Spleen (tissue), 11 donors: Measurements from ENCODE around the gene ATP5ME. TPM values are rescaled to one million over a fixed set of nuclear protein-coding genes. Genes with fewer than 3 reads are reported as not detected.

Experiments
- DNase-seq: peaks from one replicate; pipeline ENCODE4 v3.0.0-alpha.2; 2020
- H3K27ac ChIP-seq, 8 donors: fragments of 200-600 bp; sonication (generic) in 7 of 8; 1 replicate in 4 of 8; 2 replicates in 4 of 8; pipeline versions ENCODE4 v1.5.0 to v1.8.0; 2016 to 2021; ENCODE audit warnings: inconsistent platforms in 4 of 8, mild to moderate bottlenecking in 4 of 8, moderate library complexity in 1 of 8
- H3K27me3 ChIP-seq, 7 donors: fragments of 200-600 bp; sonication (generic) in 6 of 7; replicated peaks in 1 of 7; 1 replicate in 4 of 7; 2 replicates in 3 of 7; pipeline versions ENCODE4 v1.5.0 to v1.8.0; 2016 to 2021; ENCODE audit warnings: inconsistent platforms in 3 of 7, mild to moderate bottlenecking in 1 of 7
- H3K36me3 ChIP-seq, 6 donors: fragments of 200-600 bp; sonication (generic) in 5 of 6; 1 replicate in 4 of 6; 2 replicates in 2 of 6; pipeline versions ENCODE4 v1.5.0 to v1.8.0; 2016 to 2021; ENCODE audit warnings: inconsistent platforms in 2 of 6
- H3K4me1 ChIP-seq, 6 donors: fragments of 200-600 bp; sonication (generic) in 5 of 6; 1 replicate in 3 of 6; 2 replicates in 3 of 6; pipeline versions ENCODE4 v1.5.0 to v1.8.0; 2016 to 2021; ENCODE audit warnings: inconsistent platforms in 3 of 6
- H3K4me3 ChIP-seq, 8 donors: fragments of 200-600 bp; sonication (generic) in 7 of 8; 1 replicate in 4 of 8; 2 replicates in 4 of 8; pipeline versions ENCODE4 v1.5.0 to v1.8.0; 2016 to 2021; ENCODE audit warnings: inconsistent platforms in 4 of 8, mild to moderate bottlenecking in 4 of 8, moderate library complexity in 2 of 8
- H3K9me3 ChIP-seq, 8 donors: fragments of 200-600 bp; sonication (generic) in 7 of 8; 1 replicate in 4 of 8; 2 replicates in 4 of 8; pipeline versions ENCODE4 v1.5.0 to v1.8.0; 2016 to 2021; ENCODE audit warnings: inconsistent platforms in 4 of 8
- POLR2A ChIP-seq, 3 donors: fragments of 450-650 bp; IDR thresholded peaks; one replicate each; pipeline ENCODE4 v1.5.1; 2017; ENCODE audit warnings: antibody characterized with exemption in 3 of 3, mild to moderate bottlenecking in 1 of 3
- POLR2AphosphoS5 ChIP-seq, 3 donors: sonication (generic); formaldehyde crosslinking; IDR thresholded peaks; one replicate each; pipeline ENCODE4 v1.5.1; 2017; ENCODE audit warnings: antibody characterized with exemption in 3 of 3
- WGBS, 5 donors: extraction: QIAGEN DNeasy Blood & Tissue Kit in 3 of 5; methylation state at CpG; one replicate each; pipeline versions ENCODE4 v1.1.5 to v1.1.7; 2013 to 2018; 5-methylcytosine and 5-hydroxymethylcytosine counted together
- intact Hi-C: fragments of 100-400 bp; cut with DNase I; formaldehyde crosslinking; loops from one replicate; pipeline ENCODE4 v1.15.0; 2023; ENCODE audit warnings: low total_unique reads
- polyA plus RNA-seq, 3 donors: library from polyadenylated mRNA; stranded (reverse); fragments of 200-250 nt; gene quantifications; one replicate each; pipeline ENCODE4 v1.2.1, GENCODE V29; 2013
- total RNA-seq, 7 donors: library from RNA; depleted of rRNA in 3 of 7; stranded (reverse); fragments of >200 nt in 3 of 7; fragmentation: NEBNext Ultra II Directional in 4 of 7; extraction: Animal tissue kit (Norgen Biotek cat#: 25700) in 4 of 7; gene quantifications; one replicate each; pipeline versions ENCODE4 v1.1.0 to v1.2.1, GENCODE V29; 2016 to 2021
- TF ChIP-seq, protein P1 (sequence below), 11 experiments: fragments of 200-600 bp in 7 of 11; fragments of 450-650 bp in 4 of 11; sonication (generic) in 4 of 11; IDR thresholded peaks in 8 of 11; conservative IDR thresholded peaks in 3 of 11; 1 replicate in 7 of 11; 2 replicates in 4 of 11; pipeline versions ENCODE4 v1.4.0 to v1.8.0; 2016 to 2021; ENCODE audit warnings: antibody characterized with exemption in 11 of 11, inconsistent platforms in 4 of 11, mild to moderate bottlenecking in 1 of 11
- donor health status: healthy with polysubstance abuse.
- donor health status: DM: no; HTN: no; CAD: no; lungs with moderate emphysema.
- donor health status: DM: no; HTN: no; CAD: no.
- donor health status: Bipolar disorder and iron deficiency.
- donor health status: healthy.
- donor health status: DM: no; HTN: no; CAD: no.
- donor health status: DM: yes; HTN: yes; CAD: no.

Gene ATP5ME
- total and polyA plus RNA-seq, 10 donors, result 51.7 to 497 (median 169) TPM

DNA sequence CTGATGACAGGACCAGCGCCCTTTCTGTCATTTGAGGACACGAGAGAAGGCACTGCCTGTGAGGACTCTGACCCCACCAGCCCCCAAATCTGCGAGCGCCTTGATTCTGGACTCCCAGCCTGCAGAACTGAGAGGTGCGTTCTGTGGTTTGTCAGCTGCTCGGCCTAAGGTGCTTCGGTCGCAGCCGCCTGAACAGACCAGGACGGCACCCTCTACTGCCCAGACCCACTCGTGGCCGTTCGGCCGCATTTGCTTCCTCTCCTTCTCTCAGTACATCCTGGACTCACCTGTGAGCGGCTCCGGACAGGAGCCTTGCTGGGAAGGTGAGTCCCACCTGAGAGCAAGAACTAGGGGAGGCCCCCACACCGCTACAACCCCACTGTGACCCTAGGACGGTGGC, 40.0 kb upstream of the ATP5ME start:
- intact Hi-C loops, result no loop called here
- 90 to 94% (median 92%) methylated on average over 18 of the region's 18 CpGs for WGBS, 5 donors
- no peak for TF ChIP-seq POLR2A (IDR thresholded peaks at IDR 0.05)
- TF ChIP-seq, protein P1, sequence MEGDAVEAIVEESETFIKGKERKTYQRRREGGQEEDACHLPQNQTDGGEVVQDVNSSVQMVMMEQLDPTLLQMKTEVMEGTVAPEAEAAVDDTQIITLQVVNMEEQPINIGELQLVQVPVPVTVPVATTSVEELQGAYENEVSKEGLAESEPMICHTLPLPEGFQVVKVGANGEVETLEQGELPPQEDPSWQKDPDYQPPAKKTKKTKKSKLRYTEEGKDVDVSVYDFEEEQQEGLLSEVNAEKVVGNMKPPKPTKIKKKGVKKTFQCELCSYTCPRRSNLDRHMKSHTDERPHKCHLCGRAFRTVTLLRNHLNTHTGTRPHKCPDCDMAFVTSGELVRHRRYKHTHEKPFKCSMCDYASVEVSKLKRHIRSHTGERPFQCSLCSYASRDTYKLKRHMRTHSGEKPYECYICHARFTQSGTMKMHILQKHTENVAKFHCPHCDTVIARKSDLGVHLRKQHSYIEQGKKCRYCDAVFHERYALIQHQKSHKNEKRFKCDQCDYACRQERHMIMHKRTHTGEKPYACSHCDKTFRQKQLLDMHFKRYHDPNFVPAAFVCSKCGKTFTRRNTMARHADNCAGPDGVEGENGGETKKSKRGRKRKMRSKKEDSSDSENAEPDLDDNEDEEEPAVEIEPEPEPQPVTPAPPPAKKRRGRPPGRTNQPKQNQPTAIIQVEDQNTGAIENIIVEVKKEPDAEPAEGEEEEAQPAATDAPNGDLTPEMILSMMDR (IDR thresholded peaks at IDR 0.05 in 8 of 11, conservative IDR thresholded peaks at IDR 0.05 in 3 of 11), result no peak
- TF ChIP-seq POLR2AphosphoS5 (IDR thresholded peaks at IDR 0.05), result no peak
- DNase-seq, result no peak
- no peaks in the 10 kb centered on the region for H3K27me3 ChIP-seq
- peaks cover 0 to 26% (median 4%) of the 10 kb centered on the region in 6 donors for H3K36me3 ChIP-seq
- H3K27ac ChIP-seq, result no peak overlapping the region
- no peaks in the 10 kb centered on the region for H3K9me3 ChIP-seq
- H3K4me1 ChIP-seq, result peaks cover 0 to 74% (median 22%) of the 10 kb centered on the region in 6 donors
- H3K4me3 ChIP-seq, result no peak overlapping the region

DNA sequence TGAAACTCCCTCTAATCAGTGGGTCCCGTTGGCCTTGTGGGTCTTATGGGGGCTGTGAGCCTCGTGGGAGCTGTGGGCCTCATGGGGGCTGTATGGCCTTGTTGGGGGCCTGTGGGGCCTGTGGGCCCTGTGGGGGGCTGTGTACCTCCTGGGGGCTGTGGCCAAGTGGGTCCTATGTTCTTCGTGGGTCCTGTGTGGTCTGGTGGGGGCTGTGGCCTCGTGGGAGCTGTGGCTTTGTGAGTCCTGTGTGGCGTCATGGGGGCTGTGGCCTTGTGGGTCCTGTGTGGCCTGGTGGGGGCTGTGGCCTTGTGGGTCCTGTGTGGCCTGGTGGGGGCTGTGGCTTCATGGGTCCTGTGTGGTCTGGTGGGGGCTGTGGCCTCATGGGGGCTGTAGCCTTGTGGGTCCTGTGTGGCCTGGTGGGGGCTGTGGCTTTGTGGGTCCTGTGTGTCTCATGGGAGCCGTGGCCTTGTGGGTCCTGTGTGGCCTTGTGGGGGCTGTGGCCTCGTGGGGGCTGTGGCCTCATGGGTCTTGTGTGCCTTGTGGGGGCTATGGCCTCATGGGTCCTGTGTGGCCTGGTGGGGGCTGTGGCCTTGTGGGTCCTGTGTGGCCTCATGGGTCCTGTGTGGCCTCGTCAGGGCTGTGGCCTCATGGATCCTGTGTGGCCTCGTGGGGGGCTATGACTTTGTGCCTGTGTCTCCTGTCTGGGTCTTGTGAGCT, 39.0 kb upstream of the ATP5ME start:
- intact Hi-C loops, result no loop called here
- Histone ChIP-seq H3K9me3 (no peaks in the 10 kb centered on the region), H3K4me1 (peaks cover 4 to 74% (median 29%) of the 10 kb centered on the region in 6 donors), H3K27me3 (no peaks in the 10 kb centered on the region), H3K36me3 (peaks cover 0 to 31% (median 4%) of the 10 kb centered on the region in 6 donors), H3K4me3 (no peak overlapping the region), H3K27ac (no peak overlapping the region)
- 63 to 77% (median 75%) methylated on average over 7 to 9 of the region's 9 CpGs for WGBS, 5 donors
- TF ChIP-seq POLR2A (IDR thresholded peaks at IDR 0.05), result no peak
- TF ChIP-seq, protein P1 (IDR thresholded peaks at IDR 0.05 in 8 of 11, conservative IDR thresholded peaks at IDR 0.05 in 3 of 11), result no peak
- TF ChIP-seq POLR2AphosphoS5 (IDR thresholded peaks at IDR 0.05), result no peak
- no peak for DNase-seq

- Histone ChIP-seq H3K4me1 (peaks cover 8 to 74% (median 30%) of the 10 kb centered on the region in 6 donors), H3K4me3 (no peak overlapping the region), H3K9me3 (no peaks in the 10 kb centered on the region), H3K27me3 (no peaks in the 10 kb centered on the region), H3K36me3 (peaks cover 0 to 32% (median 4%) of the 10 kb centered on the region in 6 donors), H3K27ac (no peak overlapping the region)
- TF ChIP-seq, protein P1 (IDR thresholded peaks at IDR 0.05 in 8 of 11, conservative IDR thresholded peaks at IDR 0.05 in 3 of 11), result no peak
- TF ChIP-seq POLR2AphosphoS5 (IDR thresholded peaks at IDR 0.05) (no peak), POLR2A (IDR thresholded peaks at IDR 0.05) (no peak)
- intact Hi-C loops, result no loop called here
- WGBS, 5 donors, result 72 to 87% (median 79%) methylated on average over 3 of the region's 3 CpGs
- DNase-seq, result no peak
Observed at GRCh38 chr4:712093-712492, 38.0 kb upstream of the ATP5ME start.

DNA sequence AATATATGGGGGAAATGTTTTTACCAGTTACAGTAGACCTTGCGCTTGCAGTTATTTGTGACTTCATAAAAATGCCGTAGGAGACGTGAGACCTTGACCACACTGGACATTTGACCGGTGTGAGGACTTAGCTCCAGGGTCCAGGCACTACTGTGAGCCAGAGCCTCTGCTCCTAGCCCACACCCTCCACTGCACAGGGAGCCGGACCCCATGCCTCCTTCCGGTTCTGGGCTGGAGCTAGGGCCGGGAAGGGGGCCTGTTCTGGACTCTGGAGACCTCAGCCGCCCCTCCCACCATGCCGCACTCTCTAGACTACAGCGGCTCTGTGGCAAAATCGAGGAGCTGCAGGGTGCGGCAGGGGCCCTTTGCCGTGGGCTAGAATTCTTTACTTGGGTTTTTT, 36.8 kb upstream of the ATP5ME start:
- H3K27me3 ChIP-seq, result no peaks in the 10 kb centered on the region
- no peaks in the 10 kb centered on the region for H3K9me3 ChIP-seq
- peaks cover 0 to 32% (median 4%) of the 10 kb centered on the region in 6 donors for H3K36me3 ChIP-seq
- peaks cover 12 to 85% (median 34%) of the 10 kb centered on the region in 6 donors for H3K4me1 ChIP-seq
- H3K4me3 ChIP-seq, result peak overlapping the region in 1 of 8 donors; percentile 35
- H3K27ac ChIP-seq, result peak overlapping the region in 4 of 8 donors; percentile 70 to 77 (median 71)
- WGBS, 5 donors, result 88 to 93% (median 91%) methylated on average over 13 of the region's 13 CpGs
- no peak for DNase-seq
- intact Hi-C loops, result no loop called here
- TF ChIP-seq, protein P1 (IDR thresholded peaks at IDR 0.05 in 8 of 11, conservative IDR thresholded peaks at IDR 0.05 in 3 of 11), result no peak
- TF ChIP-seq POLR2AphosphoS5 (IDR thresholded peaks at IDR 0.05), result no peak
- TF ChIP-seq POLR2A (IDR thresholded peaks at IDR 0.05), result no peak
